H1 (cell line): Measurements from ENCODE around the gene ENTPD1. TPM values are rescaled to one million over a fixed set of nuclear protein-coding genes. Genes with fewer than 3 reads are reported as not detected.

Experiments used
- CTCF ChIA-PET: fragments of 300-600 bp; sonication (Branson Sonifier 250); formaldehyde crosslinking; loops from one replicate; lab custom pipeline; 2021; ENCODE audit not compliant: partially characterized antibody; lab: Charles Lee
- POLR2A ChIA-PET: fragments of 300-600 bp; sonication (Branson Sonifier 250); formaldehyde crosslinking; loops from one replicate; lab custom pipeline; 2021; ENCODE audit warnings: inconsistent platforms; ENCODE audit not compliant: partially characterized antibody; lab: Charles Lee
- DNase-seq, 2 experiments: peaks; one replicate each; pipeline versions ENCODE4 v3.0.0 to v3.0.0-alpha.2; 2010 to 2022; ENCODE audit warnings: low spot score in 2 of 2, low read depth in 1 of 2, mixed read lengths in 1 of 2
- FAIRE-seq: peaks from 2 replicates; lab custom pipeline; 2011; peaks lifted over from hg19 to GRCh38; lab: Jason Lieb, UNC
- H2AFZ ChIP-seq: 2 replicates; pipeline ENCODE4 v1.8.1; 2012; ENCODE audit warnings: low read length, inconsistent platforms
- H2AK5ac ChIP-seq: 2 replicates; pipeline ENCODE4 v1.6.1; 2013; ENCODE audit warnings: low read depth, low read length
- H2BK120ac ChIP-seq: replicated peaks from 2 replicates; pipeline ENCODE3; 2013; ENCODE audit warnings: low read depth, low read length, inconsistent platforms
- H2BK12ac ChIP-seq: 2 replicates; pipeline ENCODE4 v1.6.1; 2013; ENCODE audit warnings: low read depth, low read length
- H2BK15ac ChIP-seq: 2 replicates; pipeline ENCODE4 v1.6.1; 2013; ENCODE audit warnings: low read length
- H2BK20ac ChIP-seq: 2 replicates; pipeline ENCODE4 v1.6.1; 2013; ENCODE audit warnings: low read length
- H2BK5ac ChIP-seq: 2 replicates; pipeline ENCODE4 v1.6.1; 2013; ENCODE audit warnings: low read depth, low read length
- H3K14ac ChIP-seq: 2 replicates; pipeline ENCODE4 v1.6.1; 2013; ENCODE audit warnings: inconsistent platforms; ENCODE audit not compliant: insufficient read length
- H3K18ac ChIP-seq: 2 replicates; pipeline ENCODE4 v1.6.1; 2013; ENCODE audit warnings: low read length; ENCODE audit errors: extremely low read depth
- H3K23ac ChIP-seq: 2 replicates; pipeline ENCODE4 v1.6.1; 2013; ENCODE audit warnings: inconsistent platforms; ENCODE audit not compliant: insufficient read length
- H3K23me2 ChIP-seq: 2 replicates; pipeline ENCODE4 v1.6.1; 2013; ENCODE audit warnings: low read depth, low read length
- H3K27ac ChIP-seq: 2 replicates; pipeline ENCODE4 v1.6.1; 2011; ENCODE audit warnings: low read depth, low read length, inconsistent platforms
- H3K27me3 ChIP-seq, 4 experiments: replicated peaks in 1 of 4; 1 replicate in 1 of 4; 2 replicates in 3 of 4; pipeline versions ENCODE4 v1.6.1 to v1.8.1; 2011 to 2013; ENCODE audit warnings: low read length in 3 of 4, mild to moderate bottlenecking in 3 of 4, inconsistent platforms in 2 of 4, mixed read lengths in 2 of 4, moderate library complexity in 1 of 4; ENCODE audit not compliant: control insufficient read depth in 3 of 4, insufficient read depth in 3 of 4; ENCODE audit errors: extremely low read depth in 1 of 4
- H3K36me3 ChIP-seq, 4 experiments: 2 replicates each; pipeline versions ENCODE4 v1.6.1 to v1.8.1; 2011 to 2013; ENCODE audit warnings: mild to moderate bottlenecking in 4 of 4, low read length in 3 of 4, moderate library complexity in 2 of 4, control low read depth in 1 of 4, inconsistent platforms in 1 of 4; ENCODE audit not compliant: insufficient read depth in 4 of 4, control insufficient read depth in 2 of 4
- H3K4ac ChIP-seq: replicated peaks from 2 replicates; pipeline ENCODE3; 2013; ENCODE audit warnings: low read length, low read depth, mixed read lengths, inconsistent platforms; ENCODE audit not compliant: insufficient read length
- H3K4me1 ChIP-seq, 4 experiments: replicated peaks in 1 of 4; 1 replicate in 1 of 4; 2 replicates in 3 of 4; pipeline versions ENCODE4 v1.6.1 to v1.8.1; 2011 to 2013; ENCODE audit warnings: low read length in 3 of 4, inconsistent platforms in 2 of 4, mixed read lengths in 1 of 4; ENCODE audit not compliant: insufficient read depth in 4 of 4, control insufficient read depth in 3 of 4
- H3K4me2 ChIP-seq, 2 experiments: 2 replicates each; pipeline versions ENCODE4 v1.6.1 to v1.8.1; 2011 to 2013; ENCODE audit warnings: low read depth in 2 of 2, low read length in 2 of 2, control low read depth in 1 of 2, inconsistent platforms in 1 of 2, mild to moderate bottlenecking in 1 of 2; ENCODE audit not compliant: insufficient read depth in 1 of 2
- H3K4me3 ChIP-seq, 4 experiments: fragments of 200-600, 300-600 bp in 1 of 4; sonication (generic), shearing (Covaris generic), sonication (Bioruptor Twin) in 1 of 4; 2 replicates each; pipeline versions ENCODE4 v1.5.1 to v1.8.1; 2011 to 2016; ENCODE audit warnings: low read length in 4 of 4, low read depth in 3 of 4, control low read depth in 2 of 4, inconsistent platforms in 2 of 4, mild to moderate bottlenecking in 2 of 4, mixed read lengths in 1 of 4, moderate library complexity in 1 of 4; ENCODE audit not compliant: insufficient read depth in 2 of 4; ENCODE audit errors: extremely low read depth in 1 of 4
- H3K56ac ChIP-seq: replicated peaks from 2 replicates; pipeline ENCODE3; 2013; ENCODE audit warnings: low read depth, mild to moderate bottlenecking, mixed read lengths, low read length, inconsistent platforms; ENCODE audit not compliant: insufficient read length
- H3K79me1 ChIP-seq: 2 replicates; pipeline ENCODE4 v1.6.1; 2013; ENCODE audit warnings: low read depth, low read length, control low read depth
- H3K79me2 ChIP-seq, 2 experiments: 2 replicates each; pipeline versions ENCODE4 v1.6.1 to v1.8.1; 2012 to 2013; ENCODE audit warnings: low read length in 2 of 2, mild to moderate bottlenecking in 2 of 2, inconsistent platforms in 1 of 2; ENCODE audit not compliant: insufficient read depth in 2 of 2, control insufficient read depth in 1 of 2
- H3K9ac ChIP-seq, 4 experiments: replicated peaks in 1 of 4; 1 replicate in 1 of 4; 2 replicates in 3 of 4; pipeline versions ENCODE4 v1.6.1 to v1.8.1; 2011 to 2013; ENCODE audit warnings: low read depth in 3 of 4, low read length in 3 of 4, control low read depth in 2 of 4, mild to moderate bottlenecking in 2 of 4, moderate library complexity in 2 of 4, inconsistent platforms in 1 of 4; ENCODE audit errors: extremely low read depth in 1 of 4
- H3K9me3 ChIP-seq, 2 experiments: 2 replicates each; pipeline versions ENCODE4 v1.6.1 to v1.8.1; 2012 to 2013; ENCODE audit warnings: mild to moderate bottlenecking in 2 of 2, moderate library complexity in 2 of 2, control low read depth in 1 of 2, inconsistent platforms in 1 of 2, low read depth in 1 of 2, low read length in 1 of 2, mixed read lengths in 1 of 2; ENCODE audit not compliant: insufficient read depth in 2 of 2
- H4K20me1 ChIP-seq, 2 experiments: replicated peaks in 1 of 2; 2 replicates each; pipeline versions ENCODE3 to v1.8.1; 2011 to 2013; ENCODE audit warnings: inconsistent platforms in 2 of 2, low read length in 2 of 2, mild to moderate bottlenecking in 1 of 2; ENCODE audit not compliant: insufficient read depth in 2 of 2, control insufficient read depth in 1 of 2
- H4K5ac ChIP-seq: 2 replicates; pipeline ENCODE4 v1.6.1; 2013; ENCODE audit warnings: low read length, low read depth, mixed read lengths, inconsistent platforms; ENCODE audit not compliant: insufficient read length
- H4K8ac ChIP-seq: 2 replicates; pipeline ENCODE4 v1.8.0; 2013; ENCODE audit warnings: mild to moderate bottlenecking, moderate library complexity, low read length, inconsistent platforms; ENCODE audit not compliant: insufficient read depth; ENCODE audit errors: extremely low read depth
- H4K91ac ChIP-seq: replicated peaks from 2 replicates; pipeline ENCODE3; 2013; ENCODE audit warnings: low read length, mixed read lengths, inconsistent platforms; ENCODE audit not compliant: insufficient read length
- BCL11A ChIP-seq, 2 experiments: IDR thresholded peaks; one replicate each; pipeline ENCODE4 v1.6.1; 2011; ENCODE audit warnings: low read depth in 2 of 2, low read length in 2 of 2, mild to moderate bottlenecking in 2 of 2
- CTBP2 ChIP-seq: IDR thresholded peaks from 2 replicates; pipeline ENCODE4 v1.7.0; 2011; ENCODE audit warnings: borderline replicate concordance, mild to moderate bottlenecking, moderate library complexity, mixed read lengths, low read length; ENCODE audit not compliant: insufficient read depth, insufficient read length
- SRF ChIP-seq: IDR thresholded peaks from 2 replicates; pipeline ENCODE4 v1.6.1; 2011; ENCODE audit warnings: mild to moderate bottlenecking, low read depth, low read length, moderate library complexity
- WGBS, 2 experiments: shearing (Covaris generic) in 1 of 2; methylation state at CpG; one replicate each; pipeline versions ENCODE4 v1.1.6 to v1.1.7; 2013 to 2015; ENCODE audit warnings: low lambda C conversion rate in 2 of 2, mixed read lengths in 2 of 2, inconsistent platforms in 1 of 2, low coverage in 1 of 2, missing lambda C conversion rate in 1 of 2; ENCODE audit not compliant: insufficient replicate concordance in 2 of 2, insufficient coverage in 1 of 2, insufficient read length in 1 of 2; ENCODE audit errors: extremely low coverage in 1 of 2, missing lambda C conversion rate in 1 of 2; 5-methylcytosine and 5-hydroxymethylcytosine counted together
- polyA plus RNA-seq, 7 experiments: library from polyadenylated mRNA; depleted of rRNA in 3 of 7; stranded (reverse) in 5 of 7; unstranded in 2 of 7; fragments of >200 nt in 5 of 7; fragments of 200-250 nt in 2 of 7; gene quantifications; 1 replicate in 5 of 7; 2 replicates in 1 of 7; 4 replicates in 1 of 7; pipeline versions ENCODE4 v1.2.1 to v1.2.3, GENCODE V29; 2011 to 2013; ENCODE audit warnings: missing spikeins in 2 of 7, mixed read lengths in 2 of 7
- total RNA-seq: library from RNA; stranded (reverse); fragmentation: NEBNext Ultra II Directional; extraction: Animal tissue kit (Norgen Biotek cat#: 25700); gene quantifications from 2 replicates; pipeline ENCODE4 v1.2.1, GENCODE V29; 2021
- TF ChIP-seq, protein P1 (sequence below), 3 experiments: IDR thresholded peaks; 1 replicate in 2 of 3; 2 replicates in 1 of 3; pipeline versions ENCODE4 v1.5.1 to v1.6.1; 2011; ENCODE audit warnings: low read length in 3 of 3, mild to moderate bottlenecking in 3 of 3, inconsistent platforms in 2 of 3, low read depth in 1 of 3, moderate library complexity in 1 of 3; ENCODE audit not compliant: insufficient read depth in 1 of 3; ENCODE audit errors: control extremely low read depth in 1 of 3

Gene ENTPD1
- total and polyA plus RNA-seq, 2 of the 8 experiments (the other 6 are each of a cell fraction or from before 2014, with no cell fraction given): 2.2 to 2.5 TPM

DNA sequence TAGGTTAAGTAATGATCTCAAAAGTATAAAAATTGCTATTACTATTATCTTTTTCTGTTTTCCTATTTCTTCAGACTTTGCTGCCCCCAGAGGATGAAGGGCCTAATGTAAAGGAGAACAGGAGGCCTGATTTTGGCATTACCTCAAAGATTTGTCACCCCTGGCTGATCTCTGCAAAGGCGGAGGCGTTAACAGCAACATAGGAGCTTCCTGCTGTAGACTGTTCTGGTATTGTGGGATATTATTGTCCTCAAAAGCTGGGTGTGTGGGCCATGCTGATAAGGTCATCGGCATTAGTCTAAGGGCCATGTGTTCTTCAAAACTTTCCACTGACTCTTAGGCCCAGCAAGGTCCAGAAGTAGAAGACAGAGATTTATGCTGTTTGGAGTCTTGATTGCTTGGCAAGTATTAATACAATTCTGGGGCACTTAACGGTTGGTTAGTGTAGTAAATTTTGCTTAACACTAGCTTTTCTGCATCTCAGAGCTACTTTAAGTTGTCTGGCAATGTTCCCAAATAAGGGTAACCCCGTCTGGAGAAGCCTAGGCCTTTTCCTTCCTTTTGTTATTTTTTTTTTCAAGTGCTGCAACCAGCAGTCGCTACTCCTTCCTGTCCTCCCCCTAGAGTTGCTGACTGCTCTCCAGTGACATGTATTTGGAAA, 14.0 kb upstream of the ENTPD1 start:
- Histone ChIP-seq H2BK120ac (no peak overlapping the region), H3K79me2 (no peaks in the 10 kb centered on the region), H3K9ac (no peak overlapping the region), H3K27ac (no peak overlapping the region), H3K23me2 (no peaks in the 10 kb centered on the region), H3K36me3 (no peaks in the 10 kb centered on the region), H2BK5ac (no peak overlapping the region), H3K79me1 (no peaks in the 10 kb centered on the region), H3K27me3 (no peaks in the 10 kb centered on the region), H3K4me3 (no peak overlapping the region), H3K4me2 (no peak overlapping the region), H3K18ac (no peak overlapping the region), H3K4ac (no peak overlapping the region), H2AFZ (peak overlapping the region; percentile 96), H2BK20ac (no peak overlapping the region), H2BK15ac (no peak overlapping the region), H4K20me1 (no peaks in the 10 kb centered on the region), H3K23ac (no peak overlapping the region), H3K9me3 (no peaks in the 10 kb centered on the region), H3K56ac (no peak overlapping the region), H3K14ac (no peak overlapping the region), H2AK5ac (no peak overlapping the region), H4K91ac (no peak overlapping the region), H2BK12ac (no peak overlapping the region), H4K5ac (no peak overlapping the region), H4K8ac (no peak overlapping the region), H3K4me1 (no peaks in the 10 kb centered on the region)
- DNase-seq (no peak), FAIRE-seq (no peak)
- ChIA-PET CTCF (interaction anchor here (0.7 to 1.1 kb wide), 3 partner anchors 88 to 106 kb away, joined by 3 to 5 read pairs (median 5); no protein-coding TSS in a partner anchor), POLR2A (interaction anchor here (1.2 kb wide), 1 partner anchor 14 kb away, joined by 3 read pairs; the partner anchor contains the start of gene ENTPD1)
- 73% methylated on average over 6 of the region's 6 CpGs; no CpG with 5 or more reads in 1 of the 2 experiments for WGBS, 2 experiments
- TF ChIP-seq BCL11A (IDR thresholded peaks at IDR 0.05; ENCODE audit: low read depth in 2 of 2, low read length in 2 of 2) (no peak), SRF (no peak), CTBP2 (no peak)
- TF ChIP-seq, protein P1, sequence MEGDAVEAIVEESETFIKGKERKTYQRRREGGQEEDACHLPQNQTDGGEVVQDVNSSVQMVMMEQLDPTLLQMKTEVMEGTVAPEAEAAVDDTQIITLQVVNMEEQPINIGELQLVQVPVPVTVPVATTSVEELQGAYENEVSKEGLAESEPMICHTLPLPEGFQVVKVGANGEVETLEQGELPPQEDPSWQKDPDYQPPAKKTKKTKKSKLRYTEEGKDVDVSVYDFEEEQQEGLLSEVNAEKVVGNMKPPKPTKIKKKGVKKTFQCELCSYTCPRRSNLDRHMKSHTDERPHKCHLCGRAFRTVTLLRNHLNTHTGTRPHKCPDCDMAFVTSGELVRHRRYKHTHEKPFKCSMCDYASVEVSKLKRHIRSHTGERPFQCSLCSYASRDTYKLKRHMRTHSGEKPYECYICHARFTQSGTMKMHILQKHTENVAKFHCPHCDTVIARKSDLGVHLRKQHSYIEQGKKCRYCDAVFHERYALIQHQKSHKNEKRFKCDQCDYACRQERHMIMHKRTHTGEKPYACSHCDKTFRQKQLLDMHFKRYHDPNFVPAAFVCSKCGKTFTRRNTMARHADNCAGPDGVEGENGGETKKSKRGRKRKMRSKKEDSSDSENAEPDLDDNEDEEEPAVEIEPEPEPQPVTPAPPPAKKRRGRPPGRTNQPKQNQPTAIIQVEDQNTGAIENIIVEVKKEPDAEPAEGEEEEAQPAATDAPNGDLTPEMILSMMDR (IDR thresholded peaks at IDR 0.05; ENCODE audit: control extremely low read depth in 1 of 3, insufficient read depth in 1 of 3, low read depth in 1 of 3, low read length in 3 of 3): peak in 1 of 3 experiments; percentile 23; a peak in 1 of 4 replicates
